Stimulated activated CD8-positive, alpha-beta memory T cell treated with anti-CD3 and anti-CD28 coated beads, Interleukin-7, amount 100 ng/mL, for 4 hours (primary cell): ENCODE measurements around the gene LANCL2.
A peak's percentile ranks its signal among the peaks of the same experiment; 100 is the strongest.
"Not testable (repeated sequence)": the region's sequence is repeated elsewhere in the genome, so short reads cannot be mapped to it uniquely, and the experiment has no call there.

ENCODE experiments used
- DNase-seq, 2 donors: peaks; one replicate each; pipeline ENCODE4 v3.0.0-alpha.2; 2020; ENCODE audit warnings: low read depth in 2 of 2

The LANCL2 gene

GRCh38 chr7:55365205-55365674, at the start of gene LANCL2:
Gene LANCL2, plus strand, starts transcription at chr7:55365337. Its CDS starts 689 bp downstream, at chr7:55366026.
- DNase-seq = peak in 1 of 2 donors; percentile 10

- DNase-seq = no peak
These were observed 39.8 kb upstream of the LANCL2 start for GRCh38 chr7:55325371-55325792.

GRCh38 chr7:55326081-55326835, 38.9 kb upstream of the LANCL2 start:
- DNase-seq = no peak

GRCh38 chr7:55326945-55327626, 38.1 kb upstream of the LANCL2 start:
- DNase-seq = no peak

GRCh38 chr7:55335151-55335550, 30.0 kb upstream of the LANCL2 start:
- DNase-seq = no peak

- DNase-seq = no peak
These were observed 29.4 kb upstream of the LANCL2 start for GRCh38 chr7:55335786-55336185.

GRCh38 chr7:55336540-55336939, 28.6 kb upstream of the LANCL2 start:
- DNase-seq = no peak

- DNase-seq = no peak
These were observed 25.8 kb upstream of the LANCL2 start for GRCh38 chr7:55339033-55340000.

GRCh38 chr7:55342216-55342871, 22.8 kb upstream of the LANCL2 start:
- DNase-seq = no peak

- DNase-seq = no peak
These were observed 21.9 kb upstream of the LANCL2 start for GRCh38 chr7:55343002-55343781.

GRCh38 chr7:55343860-55344606, 21.1 kb upstream of the LANCL2 start:
- no peak for DNase-seq

GRCh38 chr7:55344840-55345239, 20.3 kb upstream of the LANCL2 start:
- no peak for DNase-seq

GRCh38 chr7:55345292-55345691, 19.8 kb upstream of the LANCL2 start:
- no peak for DNase-seq

GRCh38 chr7:55348502-55348901, 16.6 kb upstream of the LANCL2 start:
- DNase-seq = no peak

GRCh38 chr7:55349121-55349520, 16.0 kb upstream of the LANCL2 start:
- DNase-seq = no peak

- DNase-seq = no peak
These were observed 14.9 kb upstream of the LANCL2 start for GRCh38 chr7:55350281-55350680.

- DNase-seq = no peak
These were observed 13.9 kb upstream of the LANCL2 start for GRCh38 chr7:55351263-55351662.

- not testable (repeated sequence) for DNase-seq
These were observed 12.2 kb upstream of the LANCL2 start for GRCh38 chr7:55352947-55353273.

- DNase-seq = no peak
These were observed 4.7 kb upstream of the LANCL2 start for GRCh38 chr7:55360486-55360885.

- DNase-seq = no peak
These were observed 3.6 kb upstream of the LANCL2 start for GRCh38 chr7:55361560-55361959.
